ENCODE data around the gene TNFAIP8L2. TPM values are rescaled to one million over a fixed set of nuclear protein-coding genes. Genes with fewer than 3 reads are reported as not detected.

Gene TNFAIP8L2
- total RNA-seq, 1 experiment from 2014 or later, result not detected

DNA sequence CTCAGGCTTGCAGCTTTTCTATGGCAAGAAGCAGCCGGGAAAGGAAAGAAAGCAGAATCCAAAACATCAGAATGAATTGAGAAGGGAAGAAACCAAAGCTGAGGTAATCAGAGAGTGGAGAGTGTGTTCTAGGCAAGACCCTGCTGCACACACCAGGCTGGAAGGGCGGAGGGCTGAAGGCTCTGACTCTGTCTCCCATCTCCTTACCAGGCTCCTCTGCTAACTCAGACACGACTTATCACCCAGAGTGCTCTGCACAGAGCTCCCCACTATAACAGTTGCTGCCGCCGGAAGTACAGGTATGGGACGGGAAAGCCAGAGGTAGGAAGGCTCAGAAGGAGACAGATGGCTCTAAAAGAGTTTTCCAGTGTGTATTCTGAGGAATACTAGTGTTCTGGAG lies 10.7 kb downstream of the TNFAIP8L2 start:
- Histone ChIP-seq H4K20me1 (ENCODE audit: insufficient read depth) (no peaks in the 10 kb centered on the region), H3K79me2 (ENCODE audit: insufficient read depth, low read length) (peaks cover 24% of the 10 kb centered on the region; the same call in 1 of the 2 replicates), H3K27ac (ENCODE audit: low read depth, low read length) (no peak overlapping the region), H3K9me2 (ENCODE audit: insufficient read depth) (no peaks in the 10 kb centered on the region), H2AFZ (ENCODE audit: low read depth, low read length, poor library complexity, severe bottlenecking) (no peak overlapping the region), H3K4me2 (ENCODE audit: low read length) (peak overlapping the region; percentile 85), H3K4me3 (replicated peaks in 1 of 2; ENCODE audit: low read depth in 1 of 2, low read length in 2 of 2) (peak overlapping the region; percentile 83 to 88), H3K36me3 (ENCODE audit: control insufficient read depth in 1 of 2, insufficient read depth in 2 of 2, low read length in 2 of 2) (peaks cover 2 to 12% of the 10 kb centered on the region in 2 experiments; a peak in 3 of 4 replicates), H3K9ac (ENCODE audit: low read length) (peak overlapping the region; percentile 84), H3K9me3 (ENCODE audit: control insufficient read depth in 1 of 2, insufficient read depth in 1 of 2, low read depth in 1 of 2, low read length in 2 of 2) (no peaks in the 10 kb centered on the region), H3K4me1 (ENCODE audit: control insufficient read depth in 1 of 2, insufficient read depth in 2 of 2, low read length in 2 of 2) (peaks cover 11 to 19% of the 10 kb centered on the region in 2 experiments), H3K27me3 (ENCODE audit: insufficient read depth, low read length) (no peaks in the 10 kb centered on the region)
- ChIA-PET POLR2A (interaction anchor here (0.7 to 1.0 kb wide), 2 partner anchors 19 to 23 kb away, joined by 3 read pairs; partner anchors contain the start of gene VPS72), CTCF (interaction anchor here (1.4 kb wide), 1 partner anchor 67 kb away, joined by 5 read pairs; no protein-coding TSS in a partner anchor), RAD21 (ENCODE audit: low non-redundant PET in 1 of 2, low total read pairs in 2 of 2, uncharacterized antibody in 2 of 2, unreplicated experiment in 2 of 2) (no interaction called here)
- no peak for ATAC-seq
- intact Hi-C loops (cut with micrococcal nuclease), result no loop called here
- BruUV-seq (replicated peaks), result no TSS peak
- TF ChIP-seq EZH2 (IDR thresholded peaks at IDR 0.05), result no peak
- no peak for TF ChIP-seq SRF (IDR thresholded peaks at IDR 0.05; ENCODE audit: low read depth)
- TF ChIP-seq ZFX (IDR thresholded peaks at IDR 0.05), result no peak
- no peak for TF ChIP-seq POLR2AphosphoS5 (IDR thresholded peaks at IDR 0.05; ENCODE audit: low read depth, low read length)
- no peak for TF ChIP-seq REST (IDR thresholded peaks at IDR 0.05; ENCODE audit: low read depth)
- DNase-seq (ENCODE audit: low read depth, low spot score), result no peak

- no peaks in the 10 kb centered on the region for H4K20me1 ChIP-seq (ENCODE audit: insufficient read depth)
- ChIA-PET CTCF (interaction anchor here (1.5 kb wide), 1 partner anchor 71 kb away, joined by 4 read pairs; no protein-coding TSS in a partner anchor), RAD21 (ENCODE audit: low non-redundant PET in 1 of 2, low total read pairs in 2 of 2, uncharacterized antibody in 2 of 2, unreplicated experiment in 2 of 2) (no interaction called here), POLR2A (no interaction called here)
- H3K9me2 ChIP-seq (ENCODE audit: insufficient read depth), result no peaks in the 10 kb centered on the region
- peaks cover 12% of the 10 kb centered on the region; the same call in 1 of the 2 replicates for H3K79me2 ChIP-seq (ENCODE audit: insufficient read depth, low read length)
- no peak overlapping the region for H3K4me3 ChIP-seq (replicated peaks in 1 of 2; ENCODE audit: low read depth in 1 of 2, low read length in 2 of 2)
- H3K36me3 ChIP-seq (ENCODE audit: control insufficient read depth in 1 of 2, insufficient read depth in 2 of 2, low read length in 2 of 2), result peaks cover 5 to 12% of the 10 kb centered on the region in 2 experiments; a peak in 3 of 4 replicates
- H3K27ac ChIP-seq (ENCODE audit: low read depth, low read length), result no peak overlapping the region
- H3K27me3 ChIP-seq (ENCODE audit: insufficient read depth, low read length), result no peaks in the 10 kb centered on the region
- no peak overlapping the region for H3K9ac ChIP-seq (ENCODE audit: low read length)
- no peak overlapping the region for H3K4me2 ChIP-seq (ENCODE audit: low read length)
- intact Hi-C loops (cut with micrococcal nuclease), result no loop called here
- no peaks in the 10 kb centered on the region for H3K9me3 ChIP-seq (ENCODE audit: control insufficient read depth in 1 of 2, insufficient read depth in 1 of 2, low read depth in 1 of 2, low read length in 2 of 2)
- DNase-seq (ENCODE audit: low read depth, low spot score) (no peak), ATAC-seq (no peak)
- peaks cover 7 to 8% of the 10 kb centered on the region in 2 experiments for H3K4me1 ChIP-seq (ENCODE audit: control insufficient read depth in 1 of 2, insufficient read depth in 2 of 2, low read length in 2 of 2)
- BruUV-seq (replicated peaks), result no TSS peak
- H2AFZ ChIP-seq (ENCODE audit: low read depth, low read length, poor library complexity, severe bottlenecking), result no peak overlapping the region
- TF ChIP-seq MAX (IDR thresholded peaks at IDR 0.05) (no peak), TCF7L2 (IDR thresholded peaks at IDR 0.05; ENCODE audit: borderline replicate concordance, extremely low read depth, insufficient read depth, insufficient read length) (no peak), FOSL1 (IDR thresholded peaks at IDR 0.05; ENCODE audit: low read depth) (no peak), ZBTB33 (IDR thresholded peaks at IDR 0.05; ENCODE audit: extremely low read depth, insufficient replicate concordance, low read length) (no peak), CEBPB (IDR thresholded peaks at IDR 0.05; ENCODE audit: low read depth) (no peak)
- TF ChIP-seq, protein P1, sequence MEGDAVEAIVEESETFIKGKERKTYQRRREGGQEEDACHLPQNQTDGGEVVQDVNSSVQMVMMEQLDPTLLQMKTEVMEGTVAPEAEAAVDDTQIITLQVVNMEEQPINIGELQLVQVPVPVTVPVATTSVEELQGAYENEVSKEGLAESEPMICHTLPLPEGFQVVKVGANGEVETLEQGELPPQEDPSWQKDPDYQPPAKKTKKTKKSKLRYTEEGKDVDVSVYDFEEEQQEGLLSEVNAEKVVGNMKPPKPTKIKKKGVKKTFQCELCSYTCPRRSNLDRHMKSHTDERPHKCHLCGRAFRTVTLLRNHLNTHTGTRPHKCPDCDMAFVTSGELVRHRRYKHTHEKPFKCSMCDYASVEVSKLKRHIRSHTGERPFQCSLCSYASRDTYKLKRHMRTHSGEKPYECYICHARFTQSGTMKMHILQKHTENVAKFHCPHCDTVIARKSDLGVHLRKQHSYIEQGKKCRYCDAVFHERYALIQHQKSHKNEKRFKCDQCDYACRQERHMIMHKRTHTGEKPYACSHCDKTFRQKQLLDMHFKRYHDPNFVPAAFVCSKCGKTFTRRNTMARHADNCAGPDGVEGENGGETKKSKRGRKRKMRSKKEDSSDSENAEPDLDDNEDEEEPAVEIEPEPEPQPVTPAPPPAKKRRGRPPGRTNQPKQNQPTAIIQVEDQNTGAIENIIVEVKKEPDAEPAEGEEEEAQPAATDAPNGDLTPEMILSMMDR (IDR thresholded peaks at IDR 0.05 in 2 of 3, conservative IDR thresholded peaks at IDR 0.05 in 1 of 3; ENCODE audit: borderline replicate concordance in 1 of 3, insufficient read depth in 1 of 3, low read depth in 2 of 3, low read length in 2 of 3), result no peak
Observed at GRCh38 chr1:151171190-151171589, 14.7 kb downstream of the TNFAIP8L2 start.
